Endothelial cell (in vitro differentiated cells): ENCODE results near the gene ZBTB4. TPM values are rescaled to one million over a fixed set of nuclear protein-coding genes. Genes with fewer than 3 reads are reported as not detected.

ENCODE experiments used
- DNase-seq: peaks from one replicate; pipeline ENCODE4 v3.0.0; 2021; ENCODE audit warnings: low spot score
- H3K27ac Mint-ChIP-seq: one replicate; pipeline ENCODE4 v1.8.0; 2021; ENCODE audit warnings: mixed read lengths, inconsistent platforms; ENCODE audit not compliant: unreplicated experiment
- H3K27me3 Mint-ChIP-seq: one replicate; pipeline ENCODE4 v1.8.0; 2021; ENCODE audit warnings: mild to moderate bottlenecking, moderate library complexity, mixed read lengths, inconsistent platforms; ENCODE audit not compliant: unreplicated experiment
- H3K36me3 Mint-ChIP-seq: one replicate; pipeline ENCODE4 v1.8.0; 2021; ENCODE audit warnings: mild to moderate bottlenecking, low read depth, mixed read lengths, inconsistent platforms; ENCODE audit not compliant: unreplicated experiment
- H3K4me1 Mint-ChIP-seq: one replicate; pipeline ENCODE4 v1.8.0; 2021; ENCODE audit warnings: mild to moderate bottlenecking, mixed read lengths, inconsistent platforms; ENCODE audit not compliant: unreplicated experiment
- H3K4me3 Mint-ChIP-seq: one replicate; pipeline ENCODE4 v1.8.0; 2021; ENCODE audit warnings: mild to moderate bottlenecking, mixed read lengths, inconsistent platforms; ENCODE audit not compliant: unreplicated experiment
- H3K9me3 Mint-ChIP-seq: one replicate; pipeline ENCODE4 v1.8.0; 2021; ENCODE audit warnings: mixed read lengths, inconsistent platforms; ENCODE audit not compliant: unreplicated experiment
- CTCF ChIP-seq: fragments of 200-600 bp; sonication (generic); IDR thresholded peaks from one replicate; pipeline ENCODE4 v1.5.0; 2021; ENCODE audit warnings: antibody characterized with exemption; ENCODE audit not compliant: unreplicated experiment
- total RNA-seq: library from RNA; stranded (reverse); fragmentation: NEBNext Ultra II Directional; extraction: Animal tissue kit (Norgen Biotek cat#: 25700); gene quantifications from one replicate; pipeline ENCODE4 v1.2.1, GENCODE V29; 2021; ENCODE audit not compliant: unreplicated experiment

Gene ZBTB4
- total RNA-seq, 1 donor from 2014 or later: 21.5 TPM

GRCh38 chr17:7413346-7413985 lies 66.0 kb downstream of the ZBTB4 start:
- no peaks in the 10 kb centered on the region for H3K9me3 Mint-ChIP-seq
- peaks cover 12% of the 10 kb centered on the region for H3K27me3 Mint-ChIP-seq
- DNase-seq: no peak
- TF ChIP-seq CTCF: no peak
- no peak overlapping the region for H3K27ac Mint-ChIP-seq
- H3K4me3 Mint-ChIP-seq: peak overlapping the region; percentile 72
- H3K36me3 Mint-ChIP-seq: peaks cover 37% of the 10 kb centered on the region
- peaks cover 18% of the 10 kb centered on the region for H3K4me1 Mint-ChIP-seq

- DNase-seq: no peak
- Mint-ChIP-seq H3K4me3 (no peak overlapping the region), H3K27me3 (peaks cover 8% of the 10 kb centered on the region), H3K36me3 (peaks cover 29% of the 10 kb centered on the region), H3K4me1 (peaks cover 22% of the 10 kb centered on the region), H3K9me3 (no peaks in the 10 kb centered on the region), H3K27ac (no peak overlapping the region)
- TF ChIP-seq CTCF: no peak
Measured at GRCh38 chr17:7411427-7411750, 68.0 kb downstream of the ZBTB4 start.

- no peak for DNase-seq
- Mint-ChIP-seq H3K4me1 (peaks cover 25% of the 10 kb centered on the region), H3K27ac (no peak overlapping the region), H3K36me3 (peaks cover 24% of the 10 kb centered on the region), H3K4me3 (no peak overlapping the region), H3K27me3 (peaks cover 11% of the 10 kb centered on the region), H3K9me3 (no peaks in the 10 kb centered on the region)
- TF ChIP-seq CTCF: no peak
Measured at GRCh38 chr17:7410634-7411426, 68.6 kb downstream of the ZBTB4 start.

GRCh38 chr17:7409716-7410115 lies 69.7 kb downstream of the ZBTB4 start:
- TF ChIP-seq CTCF: no peak
- DNase-seq: no peak
- Mint-ChIP-seq H3K36me3 (peaks cover 17% of the 10 kb centered on the region), H3K4me1 (peaks cover 28% of the 10 kb centered on the region), H3K9me3 (no peaks in the 10 kb centered on the region), H3K27ac (peak overlapping the region; percentile 63), H3K27me3 (peaks cover 13% of the 10 kb centered on the region), H3K4me3 (peak overlapping the region; percentile 44)

Other genes with a start within 250 kb of the ZBTB4 start
- gene DVL2, start 245.1 kb downstream of the ZBTB4 start, total RNA-seq: 58.2 TPM
- 80.9 TPM for gene PHF23, start 240.2 kb downstream of the ZBTB4 start, total RNA-seq
- 418 TPM for gene GABARAP, start 237.2 kb downstream of the ZBTB4 start, total RNA-seq
- 148 TPM for gene CTDNEP1, start 227.9 kb downstream of the ZBTB4 start, total RNA-seq
- 36.9 TPM for gene ELP5, start 227.4 kb downstream of the ZBTB4 start, total RNA-seq
- gene CLDN7, start 217.2 kb downstream of the ZBTB4 start, total RNA-seq: 65.7 TPM
- gene SLC2A4, start 197.9 kb downstream of the ZBTB4 start, total RNA-seq: 2.2 TPM
- 14.6 TPM for gene YBX2, start 185.0 kb downstream of the ZBTB4 start, total RNA-seq
- 362 TPM for gene EIF5A, start 172.0 kb downstream of the ZBTB4 start, total RNA-seq
- gene GPS2, start 164.3 kb downstream of the ZBTB4 start, total RNA-seq: 56.8 TPM
- 55.7 TPM for gene NEURL4, start 150.3 kb downstream of the ZBTB4 start, total RNA-seq
- gene ACAP1, start 143.1 kb downstream of the ZBTB4 start, total RNA-seq: 5.5 TPM
- gene KCTD11, start 127.5 kb downstream of the ZBTB4 start, total RNA-seq: 4.8 TPM
- gene TMEM95, start 124.5 kb downstream of the ZBTB4 start, total RNA-seq: not detected
- 1.7 TPM for gene TNK1, start 98.5 kb downstream of the ZBTB4 start, total RNA-seq
- 74.2 TPM for gene PLSCR3, start 85.1 kb downstream of the ZBTB4 start, total RNA-seq
- 94.7 TPM for gene TMEM256, start 75.5 kb downstream of the ZBTB4 start, total RNA-seq
- gene NLGN2, start 71.8 kb downstream of the ZBTB4 start, total RNA-seq: 54.8 TPM
- gene SPEM1, start 59.3 kb downstream of the ZBTB4 start, total RNA-seq: 0.38 TPM
- gene SPEM2, start 54.0 kb downstream of the ZBTB4 start, total RNA-seq: 0.15 TPM
- not detected for gene SPEM3, start 50.8 kb downstream of the ZBTB4 start, total RNA-seq
- 6.1 TPM for gene TMEM102, start 44.2 kb downstream of the ZBTB4 start, total RNA-seq
- 19.7 TPM for gene FGF11, start 40.1 kb downstream of the ZBTB4 start, total RNA-seq
- 11.8 TPM for gene CHRNB1, start 34.6 kb downstream of the ZBTB4 start, total RNA-seq
- gene SLC35G6, start 1.8 kb upstream of the ZBTB4 start, total RNA-seq: not detected
- 198 TPM for gene POLR2A, start 4.7 kb upstream of the ZBTB4 start, total RNA-seq
- gene TNFSF12, start 69.4 kb upstream of the ZBTB4 start, total RNA-seq: 16.3 TPM
- 5.6 TPM for gene TNFSF13, start 79.1 kb upstream of the ZBTB4 start, total RNA-seq
- 57.8 TPM for gene SENP3, start 82.3 kb upstream of the ZBTB4 start, total RNA-seq
- 1.6 TPM for gene CD68, start 100.0 kb upstream of the ZBTB4 start, total RNA-seq
- gene MPDU1, start 104.2 kb upstream of the ZBTB4 start, total RNA-seq: 51.8 TPM
- gene SOX15, start 110.5 kb upstream of the ZBTB4 start, total RNA-seq: 1.3 TPM
- 37.9 TPM for gene FXR2, start 135.3 kb upstream of the ZBTB4 start, total RNA-seq
- gene SAT2, start 148.2 kb upstream of the ZBTB4 start, total RNA-seq: 100 TPM
- 0.95 TPM for gene SHBG, start 150.5 kb upstream of the ZBTB4 start, total RNA-seq
- gene ATP1B2, start 171.3 kb upstream of the ZBTB4 start, total RNA-seq: 10.4 TPM
- gene TP53, start 207.9 kb upstream of the ZBTB4 start, total RNA-seq: 95.5 TPM
- gene WRAP53, start 208.8 kb upstream of the ZBTB4 start, total RNA-seq: 21.3 TPM
- gene EFNB3, start 225.6 kb upstream of the ZBTB4 start, total RNA-seq: 61.9 TPM
- gene DNAH2, start 238.1 kb upstream of the ZBTB4 start, total RNA-seq: 0.72 TPM